Stimulated activated CD8-positive, alpha-beta memory T cell treated with anti-CD3 and anti-CD28 coated beads, Interleukin-12 subunit alpha, Interleukin-12 subunit beta, amount 100 ng/mL, for 4 hours (primary cell): Measurements from ENCODE around the gene APMAP.
"Not testable (repeated sequence)": the region's sequence is repeated elsewhere in the genome, so short reads cannot be mapped to it uniquely, and the experiment has no call there.

Experiments
- DNase-seq: peaks from one replicate; pipeline ENCODE4 v3.0.0-alpha.2; 2020; ENCODE audit warnings: low read depth

Gene APMAP

DNA sequence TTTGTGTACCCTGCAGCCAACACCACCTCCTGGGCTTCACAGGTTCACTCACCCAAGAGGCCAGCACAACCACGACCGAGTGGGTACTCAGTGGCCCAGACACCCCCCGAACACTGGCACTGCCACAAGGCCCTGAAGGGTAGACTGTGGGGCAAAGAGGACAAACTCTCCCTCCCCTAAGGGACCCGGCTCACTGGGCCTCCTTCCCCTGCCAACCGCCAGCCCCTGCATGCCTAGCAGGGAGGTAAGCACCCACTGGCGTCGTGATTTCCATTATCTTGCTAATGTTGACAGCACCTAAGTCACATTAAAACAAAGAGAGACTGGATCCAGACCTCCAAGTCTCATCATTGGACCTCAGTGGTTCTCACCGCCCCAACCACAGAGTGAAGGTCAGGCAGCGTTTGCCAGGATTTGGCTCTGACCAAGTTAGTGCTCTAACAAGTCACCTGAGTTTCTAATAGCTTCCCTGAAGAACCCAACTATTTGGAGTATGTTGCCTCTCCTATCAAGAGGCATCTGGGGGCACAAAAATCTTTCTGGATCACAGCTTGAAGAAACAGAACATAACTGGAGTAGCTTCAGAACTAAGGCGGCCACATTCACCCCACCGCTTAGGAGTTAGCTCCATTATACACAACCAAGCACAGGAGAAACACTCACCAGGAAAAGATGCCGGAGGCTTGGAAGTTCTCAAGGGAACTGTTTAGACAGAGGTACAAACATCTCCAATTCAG lies 14.0 kb upstream of the APMAP start:
- DNase-seq: no peak

DNA sequence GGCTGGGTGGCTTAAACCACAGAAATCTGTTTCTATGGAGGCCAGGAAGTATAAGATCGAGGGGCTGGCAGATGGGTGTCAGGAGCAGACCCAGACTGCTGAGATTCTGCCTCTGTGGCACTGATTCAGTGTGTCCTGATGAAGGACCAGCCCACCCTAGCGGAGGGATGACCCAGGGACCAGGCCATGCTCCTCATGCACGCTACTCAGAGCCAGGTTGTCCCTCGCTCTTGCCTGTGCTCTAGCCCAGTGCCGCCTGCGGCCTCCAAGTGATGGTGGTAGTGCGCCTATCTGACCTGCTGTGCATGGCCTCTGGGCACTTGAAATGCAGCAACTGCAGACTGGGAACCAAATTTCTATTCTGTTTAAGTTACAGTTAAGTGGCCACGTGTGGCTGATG lies 13.1 kb upstream of the APMAP start:
- no peak for DNase-seq

DNA sequence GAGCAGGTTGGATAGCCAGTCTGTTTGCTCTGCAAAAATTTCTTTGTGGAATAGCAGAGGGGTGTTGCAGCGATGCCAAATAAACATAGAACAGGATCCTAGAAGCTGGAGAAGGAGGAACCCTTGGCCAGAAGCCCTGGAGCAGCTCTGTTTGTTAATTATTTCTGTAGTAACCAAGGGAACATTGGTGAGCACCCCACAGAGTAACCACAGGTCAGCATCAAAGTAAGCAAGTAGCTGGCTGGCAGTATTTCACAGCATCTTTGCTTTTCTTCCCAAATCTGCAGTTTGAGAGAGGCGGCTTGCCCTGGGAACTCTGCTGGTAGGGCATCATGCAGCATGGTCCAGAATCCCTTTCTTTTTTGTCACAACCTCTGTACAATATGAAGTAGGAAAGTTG lies 12.7 kb upstream of the APMAP start:
- DNase-seq: no peak

DNA sequence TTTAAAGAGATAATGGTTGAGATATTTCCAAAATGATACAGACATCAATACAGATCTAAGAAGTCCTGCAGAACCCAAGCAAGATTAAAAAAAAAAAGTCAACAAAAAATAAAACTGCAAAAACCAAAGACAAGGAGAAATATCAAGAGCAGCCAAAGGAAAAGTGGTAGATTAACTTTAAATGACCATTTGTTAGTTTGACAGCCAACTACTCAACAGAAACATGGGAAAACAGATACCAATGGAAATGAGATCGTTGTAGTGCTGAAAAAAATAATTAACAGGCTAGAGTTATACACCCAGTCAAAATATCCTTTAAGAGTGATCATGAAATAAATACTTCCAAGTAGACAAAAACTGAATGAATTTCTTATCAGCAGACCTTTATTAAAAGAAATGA lies 10.5 kb upstream of the APMAP start:
- no peak for DNase-seq

DNA sequence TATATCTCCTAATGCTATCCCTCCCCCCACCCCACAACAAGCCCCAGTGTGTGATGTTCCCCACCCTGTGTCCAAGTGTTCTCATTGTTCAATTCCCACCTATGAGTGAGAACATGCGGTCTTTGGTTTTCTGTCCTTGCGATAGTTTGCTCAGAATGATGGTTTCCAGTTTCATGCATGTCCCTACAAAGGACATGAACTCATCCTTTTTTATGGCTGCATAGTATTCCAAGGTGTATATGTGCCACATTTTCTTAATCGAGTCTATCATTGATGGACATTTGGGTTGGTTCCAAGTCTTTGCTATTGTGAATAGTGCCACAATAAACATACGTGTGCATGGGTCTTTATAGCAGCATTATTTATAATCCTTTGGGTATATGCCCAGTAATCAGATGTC lies 8.8 kb upstream of the APMAP start:
- not testable (repeated sequence) for DNase-seq

DNA sequence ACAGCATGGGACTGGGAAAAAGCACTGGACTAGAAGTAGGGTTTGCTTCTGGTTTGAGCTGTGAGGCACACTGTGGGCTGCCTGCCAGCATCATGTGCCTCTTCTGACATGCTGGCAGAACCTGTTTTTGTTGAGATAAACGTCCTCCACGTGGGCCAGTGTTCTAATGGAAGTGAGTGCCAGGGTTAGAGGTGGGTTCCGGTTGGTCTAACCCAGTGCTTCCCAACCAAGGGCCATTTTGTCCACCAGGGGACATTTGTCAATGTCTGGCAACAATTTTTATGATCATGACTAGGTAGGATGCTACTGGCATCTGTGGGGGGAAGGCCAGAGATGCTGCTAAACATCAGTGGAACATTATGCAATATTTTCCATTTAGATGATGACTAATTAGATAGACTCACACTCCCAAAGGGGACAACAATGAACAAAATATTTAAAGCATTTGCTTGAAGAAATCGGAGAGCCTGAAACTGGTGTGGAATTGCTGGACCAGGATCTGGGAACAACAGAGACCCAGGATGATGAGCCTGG lies 7.8 kb upstream of the APMAP start:
- no peak for DNase-seq

DNA sequence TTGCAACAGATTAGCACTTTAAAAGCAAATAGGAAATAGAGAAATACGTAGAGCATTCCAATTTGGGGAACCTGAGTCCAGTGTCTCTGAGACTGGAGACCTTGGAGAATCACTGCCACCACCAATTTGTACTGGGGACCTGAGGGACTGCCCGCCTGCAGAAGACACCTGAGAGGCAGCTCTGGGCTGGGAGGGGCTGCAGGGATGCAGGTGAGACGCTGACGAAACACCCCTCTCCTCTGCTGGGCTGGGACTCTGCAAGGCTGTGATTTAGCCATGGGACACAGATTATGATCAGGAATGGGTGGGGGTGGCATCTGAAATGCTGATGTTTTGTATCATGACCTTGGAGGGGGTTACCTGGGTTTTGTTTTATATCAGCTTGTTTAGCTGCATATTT lies 7.0 kb upstream of the APMAP start:
- DNase-seq: no peak

DNA sequence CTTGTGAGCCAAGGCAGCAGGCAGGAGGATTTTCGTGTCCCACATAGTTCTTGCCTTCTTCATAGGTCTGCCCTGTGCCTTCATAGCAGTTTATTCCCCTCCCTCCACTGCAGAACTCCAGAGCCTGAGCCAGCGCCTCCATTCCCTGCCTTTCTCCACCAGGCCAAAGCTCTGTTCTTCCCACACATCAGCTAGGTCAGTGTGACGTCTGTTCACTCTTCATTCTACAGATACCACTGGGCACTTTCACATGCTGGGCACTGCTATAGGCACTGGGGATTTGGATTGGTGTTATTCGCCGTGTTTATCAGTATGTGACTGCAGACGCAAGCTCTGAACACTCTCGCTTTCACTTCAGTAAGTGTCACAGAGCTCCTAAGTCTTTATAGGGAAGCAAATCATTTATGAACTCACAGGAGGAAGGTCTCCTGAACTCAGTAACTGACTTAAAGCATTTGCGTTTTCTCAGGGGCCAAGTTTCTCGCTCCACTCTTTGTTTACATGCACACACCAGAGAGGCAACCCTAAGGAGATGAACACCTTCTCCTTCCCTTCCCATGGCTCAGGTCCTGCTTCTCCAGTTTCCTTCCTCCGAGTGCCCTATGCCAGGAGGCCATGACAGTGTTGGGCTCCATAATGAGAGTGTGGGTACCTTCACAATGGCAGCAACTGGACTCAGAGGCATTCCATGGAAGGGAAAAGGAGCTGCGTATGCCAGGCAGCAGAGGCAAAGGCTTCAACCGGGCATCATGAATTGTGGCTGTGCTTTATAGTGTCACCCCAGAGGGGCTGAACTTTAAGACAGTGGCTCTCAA lies 6.3 kb upstream of the APMAP start:
- DNase-seq: no peak

DNA sequence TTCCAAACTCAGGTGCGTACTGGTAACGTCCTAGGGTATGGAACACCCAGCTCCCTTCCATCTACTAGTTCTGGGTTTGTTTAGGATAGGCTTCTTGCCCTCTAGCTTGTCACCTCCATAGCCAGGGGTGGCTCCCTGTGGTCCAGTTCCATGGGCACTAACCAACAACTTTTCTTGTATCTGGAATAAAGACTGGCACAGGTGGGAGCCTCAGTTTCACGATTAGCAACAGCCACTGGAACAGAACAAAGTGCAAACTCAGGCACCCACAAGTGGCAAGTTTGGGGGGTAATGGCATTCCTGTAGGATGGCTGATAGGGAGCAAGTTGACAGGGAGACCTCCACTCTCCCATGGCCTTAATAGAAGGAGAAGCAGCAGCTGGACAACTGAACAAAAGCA lies 5.6 kb upstream of the APMAP start:
- no peak for DNase-seq

DNA sequence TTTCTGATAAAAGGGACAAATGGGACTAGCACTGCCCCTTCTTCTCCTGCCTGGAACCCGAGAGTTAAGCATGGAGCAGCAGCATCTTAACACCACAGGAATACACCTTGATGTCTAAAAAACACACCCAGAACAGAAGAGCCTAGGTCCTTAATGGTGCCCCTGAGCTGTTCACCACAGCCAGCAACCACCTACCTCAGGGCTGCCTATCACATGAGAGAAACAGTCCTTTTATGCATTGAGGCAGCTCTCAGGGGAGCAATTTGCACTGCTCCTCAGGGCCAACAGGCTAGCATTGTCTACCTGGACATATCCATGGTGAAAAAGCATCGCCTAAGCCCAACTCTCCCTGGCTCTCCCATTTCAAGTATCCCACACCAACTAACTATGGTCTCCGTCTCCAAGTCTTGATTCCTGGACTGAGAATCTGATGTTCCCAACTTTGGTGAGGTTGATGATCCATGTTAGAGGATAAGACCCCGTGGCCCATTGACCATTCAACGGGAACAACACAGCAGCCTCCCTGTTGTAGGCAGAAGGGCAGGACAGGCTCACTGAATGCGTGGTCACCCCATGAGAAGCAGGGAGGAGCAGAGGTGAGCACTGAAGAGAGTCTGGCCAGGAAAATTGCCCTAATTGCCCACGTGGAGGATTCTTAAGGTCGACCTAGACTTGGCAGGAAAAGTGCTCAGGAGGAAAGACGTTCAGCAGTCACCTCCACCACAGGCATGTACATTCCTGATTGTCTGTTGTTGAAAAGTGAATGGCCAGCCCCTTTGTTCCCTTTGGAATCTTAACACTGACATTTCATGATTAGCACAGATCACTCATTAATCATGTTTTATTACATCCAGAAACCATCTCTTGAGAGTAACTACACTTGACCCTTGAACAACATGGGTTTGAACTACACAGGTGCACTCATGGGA lies 4.2 kb upstream of the APMAP start:
- DNase-seq: no peak

DNA sequence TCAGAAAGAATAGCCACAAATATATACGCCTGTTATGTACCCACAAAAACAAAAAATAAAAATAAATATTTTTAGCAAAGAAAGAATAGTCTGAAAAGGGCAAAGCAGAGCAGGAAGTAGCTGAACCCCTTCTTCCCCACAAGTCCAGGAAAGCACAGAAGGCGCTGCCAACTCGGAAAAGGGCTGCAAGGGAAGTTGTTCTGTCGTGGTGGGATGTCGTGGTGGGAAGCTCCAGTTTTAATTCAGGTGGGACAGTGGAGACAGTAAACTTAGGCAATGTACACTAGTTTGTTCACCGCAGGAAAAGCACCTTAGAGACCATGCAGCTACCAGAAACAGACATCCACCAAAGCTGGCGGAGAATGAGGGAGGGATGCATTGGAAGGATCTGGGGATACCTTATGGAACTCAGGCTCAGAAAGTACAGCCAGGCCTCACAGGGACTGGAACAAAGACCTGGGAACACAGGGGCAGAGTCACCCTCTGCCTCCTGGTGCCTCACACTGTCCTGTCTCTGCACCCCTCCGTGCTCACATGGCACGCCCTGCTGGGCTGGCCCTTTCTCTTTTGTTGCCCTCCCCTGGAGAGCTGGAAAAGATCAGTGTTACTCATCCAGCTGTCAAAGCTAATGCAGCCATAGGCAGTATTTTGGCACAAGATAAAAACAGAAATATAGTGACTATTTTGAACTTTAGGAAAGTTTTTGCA lies 3.3 kb upstream of the APMAP start:
- DNase-seq: no peak

DNA sequence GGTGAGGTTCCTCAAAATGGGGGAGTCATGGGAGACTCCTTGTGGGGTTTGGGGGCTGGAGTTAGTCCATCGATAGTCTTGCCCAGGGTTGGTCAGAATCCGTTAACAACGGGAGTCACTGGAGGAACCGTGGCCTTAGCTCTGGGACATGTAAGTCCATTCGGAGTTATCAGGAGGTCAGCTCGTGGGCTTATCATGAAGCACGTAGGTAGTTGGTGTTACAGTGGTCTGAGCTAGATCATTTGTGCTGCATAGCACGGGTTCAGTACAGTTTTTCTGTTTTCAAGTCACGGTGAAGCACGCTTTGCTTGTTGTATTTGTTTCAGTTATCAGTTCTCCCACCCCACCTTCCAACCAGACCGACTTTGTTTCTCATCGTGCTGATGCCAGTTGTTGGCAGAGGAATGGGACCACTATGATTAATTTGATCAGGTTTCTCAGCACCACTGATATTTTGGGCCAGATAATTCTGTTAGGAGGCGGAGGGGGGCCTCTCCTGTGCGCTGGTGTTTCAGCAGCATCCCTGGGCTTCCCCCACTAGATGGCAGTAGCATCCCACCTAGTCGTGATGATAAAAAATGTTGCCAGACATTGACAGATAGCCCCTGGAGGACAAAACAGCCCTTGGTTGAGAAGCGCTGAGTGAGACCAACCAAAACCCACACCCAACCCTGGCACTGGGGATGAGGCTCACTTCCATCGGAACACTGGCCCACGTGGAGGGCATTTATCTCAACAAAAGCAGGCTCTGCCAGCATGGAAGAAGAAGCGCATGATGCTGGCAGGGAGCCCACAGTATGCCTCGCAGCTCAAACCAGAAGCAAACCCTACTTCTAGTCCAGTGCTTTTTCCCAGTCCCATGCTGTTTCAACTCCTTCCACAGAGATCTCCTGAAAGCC lies 2.2 kb upstream of the APMAP start:
- peak; percentile 62 for DNase-seq

DNA sequence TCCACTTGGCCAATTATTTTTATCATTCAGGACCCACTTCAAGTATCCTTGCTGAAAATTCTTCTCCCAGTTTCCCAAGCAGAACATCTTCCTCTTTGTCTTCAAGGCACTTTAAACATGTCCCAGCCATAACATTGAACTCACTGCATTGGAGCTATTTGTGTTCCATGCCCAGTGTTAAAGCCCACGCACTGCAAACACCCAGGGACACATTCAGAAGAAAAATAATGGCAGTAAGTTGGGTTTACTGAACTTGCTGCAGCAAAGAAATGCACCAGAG lies 1.6 kb upstream of the APMAP start:
- DNase-seq: no peak

DNA sequence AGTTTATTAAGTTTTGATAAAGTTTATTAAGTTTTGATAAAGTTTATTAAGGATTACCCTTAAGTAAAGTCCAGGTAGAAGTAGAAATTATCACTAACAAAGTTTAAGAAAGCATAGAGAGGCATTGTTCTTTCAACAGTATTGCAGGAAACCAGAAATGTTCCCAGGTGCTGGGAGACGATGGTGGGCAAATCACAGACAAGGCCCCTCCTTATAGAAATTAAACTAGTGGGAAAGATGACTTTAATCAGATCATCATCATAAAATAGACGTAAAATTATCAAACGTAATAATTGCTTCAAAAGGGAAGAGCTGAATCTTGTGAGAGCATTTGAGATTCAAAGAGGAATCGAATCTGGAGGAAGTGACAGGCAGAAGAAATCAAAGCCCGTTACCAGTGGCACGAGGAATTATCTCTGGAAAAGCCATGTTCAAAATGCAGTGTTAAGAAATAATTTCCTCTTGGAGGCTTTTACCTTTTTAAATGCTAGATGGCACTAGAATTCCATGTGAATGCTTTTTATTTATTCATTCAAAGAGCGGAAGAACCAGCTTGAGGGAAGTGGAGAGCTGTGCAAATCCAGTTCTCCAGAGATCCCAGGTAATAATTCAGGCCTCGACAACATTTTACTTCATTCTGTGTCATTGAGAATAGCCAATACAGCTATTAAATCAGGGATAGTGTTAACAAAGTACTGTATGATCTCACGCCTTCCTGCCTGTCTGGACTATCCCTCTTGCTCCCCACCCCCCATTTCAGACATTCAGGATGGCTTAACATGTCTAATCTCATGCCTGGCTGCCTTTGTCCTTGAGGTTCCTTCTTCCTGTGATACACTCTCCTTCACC lies 1.0 kb upstream of the APMAP start:
- no peak for DNase-seq

DNA sequence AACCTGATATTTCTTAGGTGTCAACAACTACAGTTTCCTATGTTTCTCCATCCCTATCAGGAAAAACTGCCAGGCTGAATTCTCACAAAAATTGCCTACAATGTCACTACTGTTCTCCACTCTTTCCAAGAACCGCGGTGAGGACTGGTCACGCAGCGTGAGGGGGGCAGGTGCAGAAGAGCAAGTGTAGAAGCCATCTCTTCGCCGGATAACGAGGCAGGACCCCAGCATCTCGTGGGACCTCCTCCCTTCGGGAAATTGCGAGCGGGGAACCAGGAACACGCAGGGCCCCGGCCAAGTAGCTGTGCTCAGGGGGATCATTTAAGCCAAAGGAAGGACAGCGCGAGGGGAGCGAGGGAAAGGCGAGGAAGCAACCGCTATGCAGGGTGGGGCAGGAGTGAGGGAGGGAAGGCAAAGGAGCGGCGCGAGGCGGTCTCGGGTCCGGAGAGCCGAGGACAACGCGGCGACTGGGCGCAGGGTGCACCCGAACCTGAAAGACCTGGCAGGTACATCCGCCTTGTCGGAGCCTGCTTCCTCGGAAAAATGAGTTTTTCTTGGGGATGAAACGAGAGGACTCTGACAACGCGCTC lies 559 bp downstream of the APMAP start:
- no peak for DNase-seq

DNA sequence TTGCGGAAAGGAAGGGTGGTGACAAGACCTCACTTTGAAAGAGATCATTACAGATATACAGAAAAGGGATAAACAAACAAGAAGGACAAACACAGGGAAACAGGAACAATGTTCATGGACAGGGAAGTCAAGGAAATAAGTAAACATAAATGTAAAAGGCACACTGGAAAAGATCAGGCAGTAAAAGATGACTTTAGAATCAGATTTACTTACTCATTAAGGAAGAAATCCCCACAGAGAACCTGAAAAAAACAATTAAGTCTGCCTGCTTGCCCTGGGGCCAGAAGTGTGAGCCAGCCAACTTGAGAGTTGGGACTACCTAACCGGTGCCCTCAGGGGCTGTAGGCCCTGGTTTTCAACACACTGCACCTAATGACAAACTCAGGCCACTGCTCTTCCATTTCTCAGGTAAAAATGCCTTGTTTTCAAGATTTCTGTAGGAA lies 1.7 kb downstream of the APMAP start:
- DNase-seq: no peak

DNA sequence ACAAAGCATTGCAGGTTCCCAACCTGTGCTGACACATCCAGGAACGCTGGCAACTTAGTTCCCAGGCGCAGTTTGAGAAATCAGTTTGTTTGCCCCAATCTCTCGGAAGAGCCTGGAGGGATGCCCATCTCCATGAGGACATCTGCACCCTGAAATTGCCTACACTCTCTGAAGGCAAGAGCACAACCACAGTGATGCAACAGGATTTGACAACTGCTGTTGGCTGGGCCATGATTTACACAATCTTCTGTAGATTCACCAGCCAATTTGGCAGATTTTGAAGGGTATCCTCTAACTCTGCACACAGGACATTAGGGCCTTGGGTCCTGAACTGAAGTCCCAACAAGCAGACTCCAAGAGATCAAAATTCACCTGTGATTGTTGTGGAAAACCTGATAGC lies 3.4 kb downstream of the APMAP start:
- no peak for DNase-seq

DNA sequence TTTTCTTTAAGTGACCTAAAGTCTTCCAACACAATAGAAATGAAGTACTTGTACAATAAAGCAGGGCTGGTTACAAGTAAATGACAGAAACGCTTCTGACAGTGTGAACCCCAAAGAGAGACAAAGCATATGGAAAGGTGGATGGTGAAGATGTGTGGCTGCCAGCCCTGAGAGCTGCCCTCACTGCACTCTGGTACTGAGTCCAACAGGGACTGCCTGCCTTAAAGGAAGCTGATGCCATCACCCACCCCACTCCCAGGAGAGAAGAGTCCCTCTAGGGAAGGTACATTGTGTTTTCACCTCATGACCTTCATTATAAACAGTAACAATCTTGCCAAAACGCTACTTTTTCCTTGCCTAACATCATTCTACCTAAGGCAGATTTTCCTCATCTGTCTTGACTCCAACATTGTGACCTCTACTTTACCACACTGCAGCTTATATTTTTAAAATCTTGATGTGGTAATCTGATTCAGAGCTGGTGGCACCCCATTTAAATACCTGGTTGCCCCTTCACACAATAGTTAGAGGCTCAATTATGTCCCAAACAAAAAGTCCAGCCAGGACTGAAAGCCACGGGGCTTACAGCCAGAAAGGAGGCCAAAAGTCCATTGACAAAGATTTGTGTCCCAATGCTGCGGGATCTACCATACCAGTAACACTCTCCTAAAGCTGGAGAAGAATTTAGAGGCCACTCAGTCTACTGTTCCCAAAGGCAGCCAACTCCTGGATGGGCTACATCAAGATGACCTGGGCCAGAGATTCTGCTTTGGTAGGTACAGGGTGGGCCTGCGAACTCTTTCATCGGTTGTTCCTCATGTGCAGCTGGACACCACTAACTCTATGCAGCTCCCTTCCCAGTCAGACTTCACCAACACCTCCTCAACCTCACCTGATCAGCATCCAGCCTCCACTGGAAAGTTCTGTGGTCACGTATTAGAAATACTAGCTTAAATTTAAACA lies 4.4 kb downstream of the APMAP start:
- no peak for DNase-seq
